Neuron (in vitro differentiated cells): Measurements from ENCODE around the gene AGAP1.

ENCODE experiments used
- H2AFZ ChIP-seq: one replicate; pipeline ENCODE4 v1.6.1; 2013; ENCODE audit warnings: low read depth, mild to moderate bottlenecking, inconsistent platforms, low read length, moderate library complexity
- H3K27me3 ChIP-seq: one replicate; pipeline ENCODE4 v1.6.1; 2013; ENCODE audit warnings: low read length; ENCODE audit not compliant: insufficient read depth
- H3K36me3 ChIP-seq: one replicate; pipeline ENCODE4 v1.6.1; 2013; ENCODE audit warnings: low read length; ENCODE audit not compliant: insufficient read depth
- H3K4me1 ChIP-seq: one replicate; pipeline ENCODE4 v1.6.1; 2013; ENCODE audit warnings: low read length; ENCODE audit not compliant: insufficient read depth
- H3K4me3 ChIP-seq: 2 replicates; pipeline ENCODE4 v1.5.1; 2013; ENCODE audit warnings: mild to moderate bottlenecking, low read length, moderate library complexity
- H3K9me3 ChIP-seq: one replicate; pipeline ENCODE4 v1.6.1; 2013; ENCODE audit warnings: low read length

AGAP1 gene

GRCh38 chr2:235839974-235840373, 346.1 kb downstream of the AGAP1 start:
- H3K9me3 ChIP-seq = no peaks in the 10 kb centered on the region
- no peak overlapping the region for H3K4me3 ChIP-seq
- H3K27me3 ChIP-seq = no peaks in the 10 kb centered on the region
- peaks cover 6% of the 10 kb centered on the region for H3K36me3 ChIP-seq
- peaks cover 8% of the 10 kb centered on the region for H3K4me1 ChIP-seq
- H2AFZ ChIP-seq = no peak overlapping the region

GRCh38 chr2:235841863-235842262, 348.0 kb downstream of the AGAP1 start:
- Histone ChIP-seq H3K27me3 (no peaks in the 10 kb centered on the region), H3K9me3 (no peaks in the 10 kb centered on the region), H3K4me3 (no peak overlapping the region), H3K36me3 (peaks cover 6% of the 10 kb centered on the region), H2AFZ (no peak overlapping the region), H3K4me1 (peaks cover 8% of the 10 kb centered on the region)

- H3K4me3 ChIP-seq = no peak overlapping the region
- H3K36me3 ChIP-seq = peaks cover 4% of the 10 kb centered on the region
- no peaks in the 10 kb centered on the region for H3K27me3 ChIP-seq
- no peak overlapping the region for H2AFZ ChIP-seq
- no peaks in the 10 kb centered on the region for H3K9me3 ChIP-seq
- peaks cover 8% of the 10 kb centered on the region for H3K4me1 ChIP-seq
These were observed 349.1 kb downstream of the AGAP1 start for GRCh38 chr2:235842941-235843340.

- H3K4me1 ChIP-seq = peaks cover 8% of the 10 kb centered on the region
- H3K36me3 ChIP-seq = peaks cover 4% of the 10 kb centered on the region
- no peaks in the 10 kb centered on the region for H3K9me3 ChIP-seq
- H3K4me3 ChIP-seq = no peak overlapping the region
- H2AFZ ChIP-seq = no peak overlapping the region
- H3K27me3 ChIP-seq = no peaks in the 10 kb centered on the region
These were observed 349.9 kb downstream of the AGAP1 start for GRCh38 chr2:235843591-235844395.

- Histone ChIP-seq H2AFZ (no peak overlapping the region), H3K4me3 (no peak overlapping the region), H3K9me3 (no peaks in the 10 kb centered on the region), H3K36me3 (peaks cover 4% of the 10 kb centered on the region), H3K4me1 (peaks cover 8% of the 10 kb centered on the region), H3K27me3 (no peaks in the 10 kb centered on the region)
These were observed 350.7 kb downstream of the AGAP1 start for GRCh38 chr2:235844561-235844960.

- Histone ChIP-seq H3K9me3 (no peaks in the 10 kb centered on the region), H2AFZ (no peak overlapping the region), H3K4me1 (peaks cover 8% of the 10 kb centered on the region), H3K4me3 (no peak overlapping the region), H3K27me3 (no peaks in the 10 kb centered on the region), H3K36me3 (peaks cover 4% of the 10 kb centered on the region)
These were observed 351.4 kb downstream of the AGAP1 start for GRCh38 chr2:235845245-235845644.

GRCh38 chr2:235847576-235847975, 353.7 kb downstream of the AGAP1 start:
- Histone ChIP-seq H3K36me3 (no peaks in the 10 kb centered on the region), H3K4me1 (peaks cover 26% of the 10 kb centered on the region), H3K4me3 (no peak overlapping the region), H3K27me3 (no peaks in the 10 kb centered on the region), H3K9me3 (no peaks in the 10 kb centered on the region), H2AFZ (no peak overlapping the region)

GRCh38 chr2:235848055-235848454, 354.2 kb downstream of the AGAP1 start:
- peaks cover 29% of the 10 kb centered on the region for H3K4me1 ChIP-seq

GRCh38 chr2:235848946-235849345, 355.1 kb downstream of the AGAP1 start:
- no peaks in the 10 kb centered on the region for H3K9me3 ChIP-seq
- no peak overlapping the region for H3K4me3 ChIP-seq
- peaks cover 31% of the 10 kb centered on the region for H3K4me1 ChIP-seq
- no peak overlapping the region for H2AFZ ChIP-seq
- no peaks in the 10 kb centered on the region for H3K36me3 ChIP-seq
- H3K27me3 ChIP-seq = no peaks in the 10 kb centered on the region

More at GRCh38 chr2:235848055-235848454, 354.2 kb downstream of the AGAP1 start:
- Histone ChIP-seq H2AFZ (no peak overlapping the region), H3K9me3 (no peaks in the 10 kb centered on the region), H3K27me3 (no peaks in the 10 kb centered on the region), H3K36me3 (no peaks in the 10 kb centered on the region), H3K4me3 (no peak overlapping the region)

GRCh38 chr2:235849489-235849888, 355.6 kb downstream of the AGAP1 start:
- no peak overlapping the region for H3K4me3 ChIP-seq
- no peaks in the 10 kb centered on the region for H3K9me3 ChIP-seq
- H3K27me3 ChIP-seq = no peaks in the 10 kb centered on the region
- H3K4me1 ChIP-seq = peaks cover 36% of the 10 kb centered on the region
- H3K36me3 ChIP-seq = no peaks in the 10 kb centered on the region
- no peak overlapping the region for H2AFZ ChIP-seq

- Histone ChIP-seq H2AFZ (no peak overlapping the region), H3K9me3 (no peaks in the 10 kb centered on the region), H3K4me3 (no peak overlapping the region), H3K27me3 (no peaks in the 10 kb centered on the region), H3K4me1 (peaks cover 42% of the 10 kb centered on the region), H3K36me3 (no peaks in the 10 kb centered on the region)
These were observed 356.4 kb downstream of the AGAP1 start for GRCh38 chr2:235850289-235850688.

- Histone ChIP-seq H2AFZ (no peak overlapping the region), H3K4me1 (peaks cover 42% of the 10 kb centered on the region), H3K9me3 (no peaks in the 10 kb centered on the region), H3K4me3 (no peak overlapping the region), H3K27me3 (no peaks in the 10 kb centered on the region), H3K36me3 (no peaks in the 10 kb centered on the region)
These were observed 357.1 kb downstream of the AGAP1 start for GRCh38 chr2:235850771-235851551.

GRCh38 chr2:235851828-235852525, 358.1 kb downstream of the AGAP1 start:
- peaks cover 42% of the 10 kb centered on the region for H3K4me1 ChIP-seq
- no peak overlapping the region for H2AFZ ChIP-seq
- H3K9me3 ChIP-seq = peaks cover 3% of the 10 kb centered on the region
- peak overlapping the region; percentile 16 for H3K4me3 ChIP-seq
- H3K27me3 ChIP-seq = no peaks in the 10 kb centered on the region
- H3K36me3 ChIP-seq = no peaks in the 10 kb centered on the region
